Suprapubic skin (tissue), 4 donors: ENCODE data around the gene FLT1. TPM values are rescaled to one million over a fixed set of nuclear protein-coding genes. Genes with fewer than 3 reads are reported as not detected.

Experiments used
- DNase-seq, 2 donors: peaks; one replicate each; pipeline ENCODE4 v3.0.0-alpha.2; 2019; ENCODE audit warnings: low spot score in 2 of 2
- H3K27ac ChIP-seq: fragments of 200-600 bp; sonication (generic); one replicate; pipeline ENCODE4 v1.5.1; 2019
- H3K27me3 ChIP-seq: fragments of 200-600 bp; sonication (generic); one replicate; pipeline ENCODE4 v1.5.1; 2019
- H3K36me3 ChIP-seq: fragments of 200-600 bp; sonication (generic); one replicate; pipeline ENCODE4 v1.5.1; 2019
- H3K4me1 ChIP-seq: fragments of 200-600 bp; sonication (generic); one replicate; pipeline ENCODE4 v1.5.1; 2019
- H3K4me3 ChIP-seq: fragments of 200-600 bp; sonication (generic); one replicate; pipeline ENCODE4 v1.5.1; 2019; ENCODE audit warnings: mild to moderate bottlenecking
- H3K9me3 ChIP-seq: fragments of 200-600 bp; sonication (generic); one replicate; pipeline ENCODE4 v1.5.1; 2019
- EP300 ChIP-seq: sonication (generic); formaldehyde crosslinking; IDR thresholded peaks from one replicate; pipeline ENCODE4 v1.6.1; 2017; ENCODE audit warnings: antibody characterized with exemption
- POLR2A ChIP-seq, 2 donors: fragments of 450-650 bp; IDR thresholded peaks; one replicate each; pipeline ENCODE4 v1.6.1; 2017; ENCODE audit warnings: antibody characterized with exemption in 2 of 2, mild to moderate bottlenecking in 2 of 2, moderate library complexity in 2 of 2
- POLR2AphosphoS5 ChIP-seq, 3 donors: sonication (generic); formaldehyde crosslinking; IDR thresholded peaks; one replicate each; pipeline ENCODE4 v1.6.1; 2017; ENCODE audit warnings: antibody characterized with exemption in 3 of 3
- WGBS: methylation state at CpG from one replicate; pipeline ENCODE4 v1.1.5; 2018; 5-methylcytosine and 5-hydroxymethylcytosine counted together
- total RNA-seq, 4 donors: library from RNA; depleted of rRNA; stranded (reverse); fragments of >200 nt; gene quantifications; one replicate each; pipeline ENCODE4 v1.1.0, GENCODE V29; 2016
- TF ChIP-seq, protein P1 (sequence below), 2 donors: fragments of 200-600 bp in 1 of 2; fragments of 450-650 bp in 1 of 2; sonication (generic) in 1 of 2; IDR thresholded peaks; one replicate each; pipeline ENCODE4 v1.5.1; 2016 to 2019; ENCODE audit warnings: antibody characterized with exemption in 2 of 2, mild to moderate bottlenecking in 1 of 2, moderate library complexity in 1 of 2

FLT1 gene
- total RNA-seq, 4 donors from 2014 or later = 3.8 to 14.2 (median 6.8) TPM

- no peaks in the 10 kb centered on the region for H3K9me3 ChIP-seq
- peak overlapping the region; percentile 48 for H3K27ac ChIP-seq
- WGBS = 2% methylated on average over 32 of the region's 39 CpGs
- TF ChIP-seq EP300 = no peak
- peak overlapping the region; percentile 54 for H3K4me3 ChIP-seq
- peaks cover 68% of the 10 kb centered on the region for H3K27me3 ChIP-seq
- peaks cover 24% of the 10 kb centered on the region for H3K4me1 ChIP-seq
- H3K36me3 ChIP-seq = no peaks in the 10 kb centered on the region
- DNase-seq = peak in 1 of 2 donors; percentile 67
Observed at GRCh38 chr13:28531077-28531844, 36.3 kb upstream of the FLT1 start.

DNA sequence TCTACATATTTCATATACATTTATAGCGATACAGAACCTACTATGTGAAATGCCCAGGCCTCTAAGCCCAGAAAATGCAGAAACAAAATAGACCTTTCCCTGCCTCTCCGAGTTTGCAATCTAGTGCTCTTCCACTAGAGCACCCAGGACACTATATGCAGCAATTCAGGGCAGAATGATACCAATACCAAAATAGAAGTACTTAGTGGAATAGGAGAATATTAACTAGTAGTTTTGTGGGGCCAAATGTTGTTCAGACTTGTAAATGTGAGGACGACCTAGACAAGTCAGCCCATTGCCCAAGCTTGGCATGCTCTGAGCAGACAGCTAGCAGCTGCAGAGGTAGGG is 35.8 kb upstream of the FLT1 start:
- no peaks in the 10 kb centered on the region for H3K36me3 ChIP-seq
- DNase-seq = no peak
- peaks cover 24% of the 10 kb centered on the region for H3K4me1 ChIP-seq
- peak overlapping the region; percentile 48 for H3K27ac ChIP-seq
- peaks cover 67% of the 10 kb centered on the region for H3K27me3 ChIP-seq
- H3K9me3 ChIP-seq = no peaks in the 10 kb centered on the region
- H3K4me3 ChIP-seq = peak overlapping the region; percentile 54
- 37% methylated on average over 3 of the region's 3 CpGs for whole genome bisulfite sequencing
- no peak for TF ChIP-seq EP300
- TF ChIP-seq, protein P1, sequence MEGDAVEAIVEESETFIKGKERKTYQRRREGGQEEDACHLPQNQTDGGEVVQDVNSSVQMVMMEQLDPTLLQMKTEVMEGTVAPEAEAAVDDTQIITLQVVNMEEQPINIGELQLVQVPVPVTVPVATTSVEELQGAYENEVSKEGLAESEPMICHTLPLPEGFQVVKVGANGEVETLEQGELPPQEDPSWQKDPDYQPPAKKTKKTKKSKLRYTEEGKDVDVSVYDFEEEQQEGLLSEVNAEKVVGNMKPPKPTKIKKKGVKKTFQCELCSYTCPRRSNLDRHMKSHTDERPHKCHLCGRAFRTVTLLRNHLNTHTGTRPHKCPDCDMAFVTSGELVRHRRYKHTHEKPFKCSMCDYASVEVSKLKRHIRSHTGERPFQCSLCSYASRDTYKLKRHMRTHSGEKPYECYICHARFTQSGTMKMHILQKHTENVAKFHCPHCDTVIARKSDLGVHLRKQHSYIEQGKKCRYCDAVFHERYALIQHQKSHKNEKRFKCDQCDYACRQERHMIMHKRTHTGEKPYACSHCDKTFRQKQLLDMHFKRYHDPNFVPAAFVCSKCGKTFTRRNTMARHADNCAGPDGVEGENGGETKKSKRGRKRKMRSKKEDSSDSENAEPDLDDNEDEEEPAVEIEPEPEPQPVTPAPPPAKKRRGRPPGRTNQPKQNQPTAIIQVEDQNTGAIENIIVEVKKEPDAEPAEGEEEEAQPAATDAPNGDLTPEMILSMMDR (IDR thresholded peaks at IDR 0.05) = no peak
- no peak for TF ChIP-seq POLR2AphosphoS5 (IDR thresholded peaks at IDR 0.05)
- no peak for TF ChIP-seq POLR2A (IDR thresholded peaks at IDR 0.05)

DNA sequence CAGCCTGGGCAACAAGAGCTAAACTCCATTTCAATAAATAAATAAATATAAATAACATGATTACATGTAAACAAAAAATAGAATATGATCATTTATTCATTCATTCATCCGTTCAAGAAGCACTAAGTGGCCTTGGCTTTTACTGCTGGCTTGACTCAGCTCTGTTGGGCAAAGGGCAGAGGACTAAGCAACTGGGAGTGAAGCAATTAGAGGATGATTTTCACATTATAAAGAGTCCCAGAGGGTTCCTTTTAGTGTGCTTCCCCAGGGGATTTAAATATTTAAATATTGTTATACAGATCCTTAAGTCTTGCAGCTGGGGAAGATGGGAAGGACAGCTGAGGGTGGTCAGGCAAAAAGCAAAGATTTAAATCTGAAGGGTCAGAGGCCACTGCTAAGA is 34.9 kb upstream of the FLT1 start:
- Histone ChIP-seq H3K9me3 (no peaks in the 10 kb centered on the region), H3K27ac (no peak overlapping the region), H3K27me3 (peaks cover 62% of the 10 kb centered on the region), H3K4me3 (no peak overlapping the region), H3K36me3 (no peaks in the 10 kb centered on the region), H3K4me1 (peaks cover 24% of the 10 kb centered on the region)
- DNase-seq = no peak
- 83% methylated on average over 1 of the region's 1 CpG for WGBS
- no peak for TF ChIP-seq EP300
- TF ChIP-seq, protein P1 (IDR thresholded peaks at IDR 0.05) = no peak
- TF ChIP-seq POLR2AphosphoS5 (IDR thresholded peaks at IDR 0.05) = no peak
- no peak for TF ChIP-seq POLR2A (IDR thresholded peaks at IDR 0.05)

DNA sequence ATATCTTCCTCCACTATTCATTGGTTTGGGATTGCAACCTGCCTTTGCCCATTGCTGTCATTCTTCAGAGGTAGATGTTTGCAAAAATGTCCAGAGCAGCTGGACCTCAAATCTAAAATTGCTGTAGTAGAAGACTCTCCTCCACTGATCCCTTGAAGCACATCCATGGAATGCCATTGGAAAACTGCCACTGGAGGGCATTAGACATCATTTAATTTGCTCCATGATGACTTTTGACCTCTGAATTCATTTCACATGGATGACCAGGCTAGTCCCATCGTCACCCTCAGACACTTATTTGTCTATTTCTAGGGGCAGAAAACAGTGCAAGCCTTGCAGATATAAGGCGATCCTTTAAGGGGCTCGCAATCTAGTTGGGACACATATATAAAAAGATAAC is 33.9 kb upstream of the FLT1 start:
- WGBS = 81% methylated on average over 3 of the region's 3 CpGs
- Histone ChIP-seq H3K36me3 (no peaks in the 10 kb centered on the region), H3K27me3 (peaks cover 58% of the 10 kb centered on the region), H3K4me1 (peaks cover 24% of the 10 kb centered on the region), H3K9me3 (no peaks in the 10 kb centered on the region), H3K4me3 (no peak overlapping the region), H3K27ac (no peak overlapping the region)
- TF ChIP-seq POLR2A (IDR thresholded peaks at IDR 0.05) (no peak), POLR2AphosphoS5 (IDR thresholded peaks at IDR 0.05) (no peak), EP300 (no peak)
- TF ChIP-seq, protein P1 (IDR thresholded peaks at IDR 0.05) = no peak
- no peak for DNase-seq

- H3K4me3 ChIP-seq = no peak overlapping the region
- H3K36me3 ChIP-seq = no peaks in the 10 kb centered on the region
- no peak for DNase-seq
- peaks cover 54% of the 10 kb centered on the region for H3K27me3 ChIP-seq
- 66% methylated on average over 3 of the region's 3 CpGs for WGBS
- H3K27ac ChIP-seq = no peak overlapping the region
- H3K9me3 ChIP-seq = no peaks in the 10 kb centered on the region
- no peak for TF ChIP-seq POLR2AphosphoS5 (IDR thresholded peaks at IDR 0.05)
- TF ChIP-seq EP300 = no peak
- TF ChIP-seq, protein P1 (IDR thresholded peaks at IDR 0.05) = no peak
- no peak for TF ChIP-seq POLR2A (IDR thresholded peaks at IDR 0.05)
- H3K4me1 ChIP-seq = peaks cover 24% of the 10 kb centered on the region
Observed at GRCh38 chr13:28528388-28528787, 33.5 kb upstream of the FLT1 start.

DNA sequence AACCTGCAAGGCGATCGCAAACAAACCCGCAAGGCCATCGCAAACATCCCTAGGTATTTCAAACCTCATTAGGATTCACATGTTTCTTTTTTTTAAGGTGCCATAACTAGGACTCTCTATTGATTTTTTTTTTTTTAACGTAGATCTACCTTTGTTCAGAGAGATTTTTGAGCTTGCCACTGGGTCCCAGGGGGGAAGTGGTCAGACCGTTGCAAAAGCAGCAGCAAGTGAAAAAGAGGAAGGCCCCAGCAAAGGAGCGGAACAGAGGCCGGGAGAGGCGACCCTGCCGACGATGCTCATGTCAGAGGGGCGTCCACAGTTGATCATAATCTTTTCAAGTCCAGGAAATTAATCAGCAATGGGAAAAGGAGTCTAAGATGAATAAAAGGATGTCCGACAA is 32.7 kb upstream of the FLT1 start:
- WGBS = 70% methylated on average over 13 of the region's 13 CpGs
- TF ChIP-seq POLR2AphosphoS5 (IDR thresholded peaks at IDR 0.05) (no peak), POLR2A (IDR thresholded peaks at IDR 0.05) (no peak), EP300 (no peak)
- TF ChIP-seq, protein P1 (IDR thresholded peaks at IDR 0.05) = no peak
- Histone ChIP-seq H3K27ac (no peak overlapping the region), H3K27me3 (peaks cover 47% of the 10 kb centered on the region), H3K4me1 (peaks cover 20% of the 10 kb centered on the region), H3K4me3 (no peak overlapping the region), H3K9me3 (no peaks in the 10 kb centered on the region), H3K36me3 (no peaks in the 10 kb centered on the region)
- DNase-seq = no peak
